Endodermal cell (in vitro differentiated cells): Measurements from ENCODE around the gene CHD3. TPM values are rescaled to one million over a fixed set of nuclear protein-coding genes. Genes with fewer than 3 reads are reported as not detected.

Experiments
- DNase-seq: peaks from one replicate; pipeline ENCODE4 v3.0.0-alpha.2; 2017
- H3K27ac ChIP-seq: 2 replicates; pipeline ENCODE4 v1.5.1; 2013; ENCODE audit warnings: mild to moderate bottlenecking, low read depth, low read length, moderate library complexity
- H3K27me3 ChIP-seq: 2 replicates; pipeline ENCODE4 v1.6.1; 2013; ENCODE audit warnings: mild to moderate bottlenecking, low read length, moderate library complexity; ENCODE audit not compliant: insufficient read depth, control insufficient read depth, poor library complexity, severe bottlenecking
- H3K36me3 ChIP-seq: 2 replicates; pipeline ENCODE4 v1.7.0; 2013; ENCODE audit warnings: mild to moderate bottlenecking, low read length, moderate library complexity; ENCODE audit not compliant: control insufficient read depth, insufficient read depth
- H3K4me1 ChIP-seq: one replicate; pipeline ENCODE4 v1.7.0; 2013; ENCODE audit warnings: low read length; ENCODE audit not compliant: control insufficient read depth, insufficient read depth
- H3K4me3 ChIP-seq: 2 replicates; pipeline ENCODE4 v1.5.1; 2013; ENCODE audit warnings: mild to moderate bottlenecking, low read length, moderate library complexity
- H3K9ac ChIP-seq: 2 replicates; pipeline ENCODE4 v1.6.1; 2013; ENCODE audit warnings: mild to moderate bottlenecking, low read length, moderate library complexity; ENCODE audit not compliant: poor library complexity, severe bottlenecking; ENCODE audit errors: extremely low read depth
- H3K9me3 ChIP-seq: 2 replicates; pipeline ENCODE4 v1.6.1; 2013; ENCODE audit warnings: mild to moderate bottlenecking, low read length, moderate library complexity; ENCODE audit not compliant: control insufficient read depth
- H3K27ac Mint-ChIP-seq: 2 replicates; pipeline ENCODE4 v1.8.0; 2020; ENCODE audit warnings: mixed read lengths
- H3K27me3 Mint-ChIP-seq: 2 replicates; pipeline ENCODE4 v1.8.0; 2021; ENCODE audit warnings: mild to moderate bottlenecking, mixed read lengths; ENCODE audit not compliant: insufficient read depth
- H3K36me3 Mint-ChIP-seq: 2 replicates; pipeline ENCODE4 v1.8.0; 2020; ENCODE audit warnings: low read depth, mixed read lengths
- H3K4me1 Mint-ChIP-seq: 2 replicates; pipeline ENCODE4 v1.8.0; 2020; ENCODE audit warnings: mixed read lengths
- H3K4me3 Mint-ChIP-seq: 2 replicates; pipeline ENCODE4 v1.8.0; 2020; ENCODE audit warnings: mild to moderate bottlenecking, moderate library complexity, mixed read lengths
- H3K9me3 Mint-ChIP-seq: 2 replicates; pipeline ENCODE4 v1.8.0; 2020; ENCODE audit warnings: mild to moderate bottlenecking, mixed read lengths
- WGBS, 2 experiments: methylation state at CpG; one replicate each; pipeline versions ENCODE4 v1.1.5 to v1.1.7; 2013; ENCODE audit warnings: missing lambda C conversion rate in 2 of 2, mixed read lengths in 1 of 2; ENCODE audit not compliant: insufficient coverage in 1 of 2, insufficient read length in 1 of 2; 5-methylcytosine and 5-hydroxymethylcytosine counted together
- total RNA-seq, 2 donors: library from RNA; stranded (reverse); fragmentation: NEBNext Ultra II Directional in 1 of 2; extraction: Animal tissue kit (Norgen Biotek cat#: 25700) in 1 of 2; gene quantifications; 2 replicates in 1 of 2; 3 replicates in 1 of 2; pipeline ENCODE4 v1.2.1, GENCODE V29; 2021
- TF ChIP-seq, protein P1 (sequence below): fragments of 200-600 bp; sonication (generic); conservative IDR thresholded peaks from 2 replicates; pipeline ENCODE4 v1.5.0; 2021; ENCODE audit warnings: antibody characterized with exemption, mild to moderate bottlenecking

Gene CHD3
- total RNA-seq, 2 donors from 2014 or later, result 55.0 to 64.1 TPM

GRCh38 chr17:7910711-7911110 is 22.1 kb downstream of the CHD3 start:
- no peak for DNase-seq
- Mint-ChIP-seq H3K4me3 (no peak overlapping the region), H3K9me3 (no peaks in the 10 kb centered on the region), H3K4me1 (peaks cover 5% of the 10 kb centered on the region), H3K27ac (no peak overlapping the region), H3K27me3 (peaks cover 16% of the 10 kb centered on the region), H3K36me3 (peaks cover 41% of the 10 kb centered on the region)
- TF ChIP-seq, protein P1, sequence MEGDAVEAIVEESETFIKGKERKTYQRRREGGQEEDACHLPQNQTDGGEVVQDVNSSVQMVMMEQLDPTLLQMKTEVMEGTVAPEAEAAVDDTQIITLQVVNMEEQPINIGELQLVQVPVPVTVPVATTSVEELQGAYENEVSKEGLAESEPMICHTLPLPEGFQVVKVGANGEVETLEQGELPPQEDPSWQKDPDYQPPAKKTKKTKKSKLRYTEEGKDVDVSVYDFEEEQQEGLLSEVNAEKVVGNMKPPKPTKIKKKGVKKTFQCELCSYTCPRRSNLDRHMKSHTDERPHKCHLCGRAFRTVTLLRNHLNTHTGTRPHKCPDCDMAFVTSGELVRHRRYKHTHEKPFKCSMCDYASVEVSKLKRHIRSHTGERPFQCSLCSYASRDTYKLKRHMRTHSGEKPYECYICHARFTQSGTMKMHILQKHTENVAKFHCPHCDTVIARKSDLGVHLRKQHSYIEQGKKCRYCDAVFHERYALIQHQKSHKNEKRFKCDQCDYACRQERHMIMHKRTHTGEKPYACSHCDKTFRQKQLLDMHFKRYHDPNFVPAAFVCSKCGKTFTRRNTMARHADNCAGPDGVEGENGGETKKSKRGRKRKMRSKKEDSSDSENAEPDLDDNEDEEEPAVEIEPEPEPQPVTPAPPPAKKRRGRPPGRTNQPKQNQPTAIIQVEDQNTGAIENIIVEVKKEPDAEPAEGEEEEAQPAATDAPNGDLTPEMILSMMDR, result no peak
- H3K27me3 ChIP-seq, result no peaks in the 10 kb centered on the region
- no peaks in the 10 kb centered on the region for H3K9me3 ChIP-seq
- WGBS, 2 experiments, result 95 to 97% methylated on average over 12 to 13 of the region's 13 CpGs
- H3K9ac ChIP-seq, result no peak overlapping the region
- H3K4me1 ChIP-seq, result no peaks in the 10 kb centered on the region
- H3K27ac ChIP-seq, result no peak overlapping the region
- H3K4me3 ChIP-seq, result no peak overlapping the region
- peaks cover 42% of the 10 kb centered on the region for H3K36me3 ChIP-seq

GRCh38 chr17:7911116-7911515 is 22.5 kb downstream of the CHD3 start:
- no peak overlapping the region for H3K27ac ChIP-seq
- H3K9me3 ChIP-seq, result no peaks in the 10 kb centered on the region
- no peak overlapping the region for H3K27ac Mint-ChIP-seq
- no peak overlapping the region for H3K9ac ChIP-seq
- DNase-seq, result no peak
- TF ChIP-seq, protein P1, result no peak
- peaks cover 39% of the 10 kb centered on the region for H3K36me3 Mint-ChIP-seq
- H3K4me3 ChIP-seq, result no peak overlapping the region
- H3K27me3 Mint-ChIP-seq, result peaks cover 17% of the 10 kb centered on the region
- H3K4me3 Mint-ChIP-seq, result no peak overlapping the region
- peaks cover 38% of the 10 kb centered on the region for H3K36me3 ChIP-seq
- no peaks in the 10 kb centered on the region for H3K9me3 Mint-ChIP-seq
- WGBS, 2 experiments, result 86 to 90% methylated on average over 3 to 8 of the region's 9 CpGs
- no peaks in the 10 kb centered on the region for H3K27me3 ChIP-seq
- H3K4me1 Mint-ChIP-seq, result peaks cover 5% of the 10 kb centered on the region
- H3K4me1 ChIP-seq, result no peaks in the 10 kb centered on the region

- Histone ChIP-seq H3K9ac (no peak overlapping the region), H3K36me3 (peaks cover 21% of the 10 kb centered on the region), H3K27ac (no peak overlapping the region), H3K4me1 (no peaks in the 10 kb centered on the region), H3K4me3 (no peak overlapping the region), H3K27me3 (peaks cover 10% of the 10 kb centered on the region), H3K9me3 (no peaks in the 10 kb centered on the region)
- Mint-ChIP-seq H3K4me1 (peaks cover 5% of the 10 kb centered on the region), H3K4me3 (no peak overlapping the region), H3K9me3 (no peaks in the 10 kb centered on the region), H3K27ac (no peak overlapping the region), H3K27me3 (peaks cover 37% of the 10 kb centered on the region), H3K36me3 (peaks cover 23% of the 10 kb centered on the region)
- 30 to 75% methylated on average over 1 to 3 of the region's 3 CpGs for WGBS, 2 experiments
- TF ChIP-seq, protein P1, result peak; percentile 88
- peak; percentile 74 for DNase-seq
These were observed 24.4 kb downstream of the CHD3 start for GRCh38 chr17:7912927-7913524.
